Chondrocyte (in vitro differentiated cells): ENCODE measurements around the gene OTOGL. TPM values are rescaled to one million over a fixed set of nuclear protein-coding genes. Genes with fewer than 3 reads are reported as not detected.

Source experiments
- DNase-seq: peaks from one replicate; pipeline ENCODE4 v3.0.0; 2021; ENCODE audit warnings: mixed read lengths, low spot score
- H3K27ac Mint-ChIP-seq: one replicate; pipeline ENCODE4 v1.8.0; 2021; ENCODE audit warnings: mild to moderate bottlenecking, moderate library complexity, mixed read lengths; ENCODE audit not compliant: unreplicated experiment
- H3K27me3 Mint-ChIP-seq: 2 replicates; pipeline ENCODE4 v1.8.0; 2021; ENCODE audit warnings: low read depth, mixed read lengths
- H3K36me3 Mint-ChIP-seq: 2 replicates; pipeline ENCODE4 v1.8.0; 2021; ENCODE audit warnings: low read depth, mixed read lengths
- H3K4me1 Mint-ChIP-seq: 2 replicates; pipeline ENCODE4 v1.8.0; 2021; ENCODE audit warnings: low read depth, mild to moderate bottlenecking, mixed read lengths
- H3K4me3 Mint-ChIP-seq: one replicate; pipeline ENCODE4 v1.8.0; 2021; ENCODE audit warnings: mild to moderate bottlenecking, moderate library complexity, mixed read lengths; ENCODE audit not compliant: unreplicated experiment
- H3K9me3 Mint-ChIP-seq: 2 replicates; pipeline ENCODE4 v1.8.0; 2021; ENCODE audit warnings: low read depth, mixed read lengths
- total RNA-seq: library from RNA; stranded (reverse); gene quantifications from 3 replicates; pipeline ENCODE4 v1.2.1, GENCODE V29; 2021
- TF ChIP-seq, protein P1 (sequence below): fragments of 200-600 bp; sonication (generic); IDR thresholded peaks from 2 replicates; pipeline ENCODE4 v1.5.0; 2021; ENCODE audit warnings: antibody characterized with exemption, mild to moderate bottlenecking, moderate library complexity

The OTOGL gene
- total RNA-seq, 1 donor from 2014 or later: 0.25 TPM

DNA sequence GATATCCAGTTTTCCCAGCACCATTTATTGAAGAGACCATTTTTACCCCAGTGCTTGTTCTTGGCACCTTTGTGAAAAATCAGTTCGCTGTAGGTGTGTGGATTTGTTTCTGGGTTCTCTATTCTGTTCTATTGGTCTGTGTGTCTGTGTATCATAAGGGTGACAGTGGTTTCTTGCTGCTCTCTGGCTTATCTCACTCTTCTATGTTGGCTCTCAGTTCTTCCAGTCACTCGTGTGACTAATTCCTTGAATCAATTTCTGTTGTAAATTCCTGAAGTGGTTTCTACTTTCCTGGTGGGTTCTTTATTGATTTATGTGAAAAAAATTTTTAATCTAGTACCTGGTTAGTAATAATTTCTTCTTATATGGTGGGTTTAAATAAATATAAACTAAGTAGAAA lies 58.3 kb downstream of the OTOGL start:
- Mint-ChIP-seq H3K36me3 (no peaks in the 10 kb centered on the region), H3K4me3 (no peak overlapping the region), H3K27me3 (no peaks in the 10 kb centered on the region), H3K9me3 (peaks cover 8% of the 10 kb centered on the region), H3K27ac (no peak overlapping the region), H3K4me1 (peaks cover 7% of the 10 kb centered on the region)
- DNase-seq: no peak
- TF ChIP-seq, protein P1, sequence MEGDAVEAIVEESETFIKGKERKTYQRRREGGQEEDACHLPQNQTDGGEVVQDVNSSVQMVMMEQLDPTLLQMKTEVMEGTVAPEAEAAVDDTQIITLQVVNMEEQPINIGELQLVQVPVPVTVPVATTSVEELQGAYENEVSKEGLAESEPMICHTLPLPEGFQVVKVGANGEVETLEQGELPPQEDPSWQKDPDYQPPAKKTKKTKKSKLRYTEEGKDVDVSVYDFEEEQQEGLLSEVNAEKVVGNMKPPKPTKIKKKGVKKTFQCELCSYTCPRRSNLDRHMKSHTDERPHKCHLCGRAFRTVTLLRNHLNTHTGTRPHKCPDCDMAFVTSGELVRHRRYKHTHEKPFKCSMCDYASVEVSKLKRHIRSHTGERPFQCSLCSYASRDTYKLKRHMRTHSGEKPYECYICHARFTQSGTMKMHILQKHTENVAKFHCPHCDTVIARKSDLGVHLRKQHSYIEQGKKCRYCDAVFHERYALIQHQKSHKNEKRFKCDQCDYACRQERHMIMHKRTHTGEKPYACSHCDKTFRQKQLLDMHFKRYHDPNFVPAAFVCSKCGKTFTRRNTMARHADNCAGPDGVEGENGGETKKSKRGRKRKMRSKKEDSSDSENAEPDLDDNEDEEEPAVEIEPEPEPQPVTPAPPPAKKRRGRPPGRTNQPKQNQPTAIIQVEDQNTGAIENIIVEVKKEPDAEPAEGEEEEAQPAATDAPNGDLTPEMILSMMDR: no peak

DNA sequence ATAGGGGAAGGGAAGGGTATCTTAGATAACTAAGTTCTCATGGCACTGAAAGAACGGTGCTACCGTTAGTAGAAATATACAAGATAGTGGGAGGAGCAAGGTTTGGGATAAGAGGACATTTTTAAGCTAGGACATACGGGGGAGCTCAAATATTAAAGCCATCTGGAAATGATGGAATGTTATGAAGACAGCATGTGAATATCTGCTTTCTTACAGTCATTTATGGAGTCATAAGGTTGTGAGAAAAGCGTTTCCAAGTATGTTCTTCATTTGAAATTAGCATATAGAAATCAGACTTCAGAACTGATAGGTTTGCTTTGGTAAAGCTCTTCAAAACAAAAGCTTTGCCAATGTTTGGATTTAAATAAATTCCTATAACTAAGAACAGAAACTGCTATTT lies 62.3 kb downstream of the OTOGL start:
- Mint-ChIP-seq H3K27me3 (peaks cover 3% of the 10 kb centered on the region), H3K27ac (no peak overlapping the region), H3K4me3 (no peak overlapping the region), H3K4me1 (peaks cover 7% of the 10 kb centered on the region), H3K9me3 (no peaks in the 10 kb centered on the region), H3K36me3 (no peaks in the 10 kb centered on the region)
- TF ChIP-seq, protein P1: no peak
- no peak for DNase-seq

DNA sequence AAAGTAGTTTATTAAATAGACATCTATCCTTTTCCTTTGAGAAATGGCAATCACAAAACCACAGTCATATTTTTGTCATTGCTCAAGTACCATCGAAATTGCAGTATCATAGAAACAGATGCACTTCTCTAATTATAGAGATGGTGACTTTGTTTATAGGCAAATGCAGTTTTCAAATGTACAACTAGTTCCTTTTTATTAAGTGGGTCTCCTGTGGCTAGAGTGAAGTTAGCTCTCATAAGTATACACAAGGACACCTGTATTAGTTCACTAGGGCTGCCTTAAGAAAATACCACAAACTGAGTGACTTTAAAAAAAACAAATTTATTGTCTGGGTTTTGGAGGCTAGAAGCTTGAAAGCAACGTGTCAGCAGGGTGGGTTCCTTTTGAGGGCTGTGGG lies 62.8 kb downstream of the OTOGL start:
- Mint-ChIP-seq H3K4me1 (peaks cover 7% of the 10 kb centered on the region), H3K36me3 (no peaks in the 10 kb centered on the region), H3K4me3 (no peak overlapping the region), H3K9me3 (no peaks in the 10 kb centered on the region), H3K27ac (no peak overlapping the region), H3K27me3 (peaks cover 3% of the 10 kb centered on the region)
- TF ChIP-seq, protein P1: no peak
- no peak for DNase-seq

DNA sequence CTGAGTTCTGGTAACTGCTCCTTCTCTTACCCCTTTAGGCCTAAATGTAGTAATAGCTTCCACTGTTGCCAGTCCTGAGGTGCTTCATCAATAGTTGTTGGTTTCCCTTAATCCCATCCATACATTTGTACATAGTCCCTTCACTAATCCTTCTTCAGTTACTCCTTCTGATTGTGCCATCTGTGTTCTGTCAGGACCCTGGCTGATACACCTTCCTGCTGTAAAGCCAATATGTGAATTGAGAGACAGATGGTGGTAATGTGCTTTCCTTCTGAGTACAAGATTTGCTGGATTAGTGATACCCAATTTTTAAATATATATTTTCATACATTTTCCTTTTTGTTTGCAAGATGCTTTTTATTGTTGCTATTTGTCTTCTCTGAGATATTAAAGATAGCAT lies 66.4 kb downstream of the OTOGL start:
- DNase-seq: no peak
- peaks cover 7% of the 10 kb centered on the region for H3K4me1 Mint-ChIP-seq
- no peak overlapping the region for H3K27ac Mint-ChIP-seq
- no peaks in the 10 kb centered on the region for H3K9me3 Mint-ChIP-seq
- H3K4me3 Mint-ChIP-seq: no peak overlapping the region
- H3K27me3 Mint-ChIP-seq: peaks cover 3% of the 10 kb centered on the region
- TF ChIP-seq, protein P1: no peak
- no peaks in the 10 kb centered on the region for H3K36me3 Mint-ChIP-seq

DNA sequence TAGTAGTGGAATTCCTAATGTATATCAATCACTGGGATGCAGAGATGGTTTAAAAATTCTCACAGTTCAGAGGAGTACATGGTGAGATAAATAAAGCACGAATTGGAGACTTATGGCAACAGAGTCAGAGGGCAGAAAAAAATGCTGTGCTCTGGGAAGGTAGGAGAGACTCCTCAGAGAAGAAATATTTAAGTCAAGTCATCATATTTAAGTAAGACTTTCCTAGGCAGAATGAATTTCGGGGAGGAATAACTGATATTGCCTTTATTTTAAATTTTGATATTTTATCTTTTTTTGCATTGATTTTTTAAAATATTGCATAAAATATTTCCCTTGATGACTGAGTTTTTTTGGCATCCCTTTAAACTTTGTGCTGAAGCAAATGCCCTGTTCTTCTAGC lies 67.4 kb downstream of the OTOGL start:
- Mint-ChIP-seq H3K4me3 (no peak overlapping the region), H3K27me3 (peaks cover 3% of the 10 kb centered on the region), H3K4me1 (peaks cover 3% of the 10 kb centered on the region), H3K36me3 (no peaks in the 10 kb centered on the region), H3K27ac (no peak overlapping the region), H3K9me3 (no peaks in the 10 kb centered on the region)
- DNase-seq: no peak
- TF ChIP-seq, protein P1: no peak
